Measurements from ENCODE around the gene KDM4B. TPM values are rescaled to one million over a fixed set of nuclear protein-coding genes. Genes with fewer than 3 reads are reported as not detected.

Gene KDM4B
- total and polyA plus RNA-seq, 2 of the 8 experiments (the other 6 are each of a cell fraction or from before 2014, with no cell fraction given): 12.0 to 31.9 TPM

DNA sequence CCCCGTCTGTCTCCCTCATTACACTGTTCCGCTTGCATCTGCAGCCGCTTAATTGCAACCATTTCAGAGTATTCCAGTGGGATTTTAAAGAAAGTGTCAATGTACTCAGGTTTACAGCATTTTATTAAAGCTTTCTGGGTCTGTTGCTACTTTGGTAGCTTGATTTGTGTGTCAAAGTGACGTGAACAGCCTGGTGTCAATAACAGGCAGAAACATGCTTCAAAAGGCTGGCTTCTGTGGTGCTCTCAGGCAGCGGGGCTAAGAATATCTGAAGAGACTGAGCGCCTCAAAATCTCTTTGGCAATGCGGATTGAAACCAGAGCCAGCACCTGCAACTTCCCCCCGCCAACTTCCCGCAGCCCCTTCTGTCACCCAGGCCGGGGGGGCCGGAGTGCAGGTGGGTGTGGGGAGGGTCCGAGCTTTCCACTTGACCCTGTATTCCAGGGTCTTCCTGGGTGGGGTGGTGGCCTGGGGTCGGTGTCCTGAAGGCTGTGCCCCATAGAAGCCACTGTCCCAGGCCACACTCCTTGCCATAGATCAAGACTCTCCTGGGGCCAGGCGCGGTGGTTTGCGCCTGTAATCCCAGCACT lies 81.2 kb downstream of the KDM4B start:
- FAIRE-seq (no peak), DNase-seq (ENCODE audit: low read depth in 1 of 2, low spot score in 2 of 2) (no peak)
- Histone ChIP-seq H2BK120ac (replicated peaks; ENCODE audit: low read depth, low read length) (no peak overlapping the region), H4K5ac (ENCODE audit: insufficient read length, low read depth, low read length) (no peak overlapping the region), H2BK15ac (ENCODE audit: low read length) (no peak overlapping the region), H3K27me3 (replicated peaks in 1 of 4; ENCODE audit: control insufficient read depth in 3 of 4, extremely low read depth in 1 of 4, insufficient read depth in 3 of 4, low read length in 3 of 4) (no peaks in the 10 kb centered on the region), H2BK5ac (ENCODE audit: low read depth, low read length) (no peak overlapping the region), H3K36me3 (ENCODE audit: control insufficient read depth in 2 of 4, insufficient read depth in 4 of 4, low read length in 3 of 4) (peaks cover 0 to 3% (median under 1%) of the 10 kb centered on the region in 4 experiments; a peak in 2 of 8 replicates), H3K9me3 (ENCODE audit: insufficient read depth in 2 of 2, low read depth in 1 of 2, low read length in 1 of 2) (no peaks in the 10 kb centered on the region), H3K18ac (ENCODE audit: extremely low read depth, low read length) (no peak overlapping the region), H3K27ac (ENCODE audit: low read depth, low read length) (no peak overlapping the region), H4K20me1 (replicated peaks in 1 of 2; ENCODE audit: control insufficient read depth in 1 of 2, insufficient read depth in 2 of 2, low read length in 2 of 2) (peaks cover 2 to 14% of the 10 kb centered on the region in 2 experiments), H2BK12ac (ENCODE audit: low read depth, low read length) (no peak overlapping the region), H4K8ac (ENCODE audit: extremely low read depth, insufficient read depth, low read length) (no peak overlapping the region), H3K14ac (ENCODE audit: insufficient read length) (no peak overlapping the region), H2AK5ac (ENCODE audit: low read depth, low read length) (no peak overlapping the region), H3K23ac (ENCODE audit: insufficient read length) (no peak overlapping the region), H3K23me2 (ENCODE audit: low read depth, low read length) (no peaks in the 10 kb centered on the region), H3K4ac (replicated peaks; ENCODE audit: insufficient read length, low read depth, low read length) (no peak overlapping the region), H2AFZ (ENCODE audit: low read length) (no peak overlapping the region), H3K79me1 (ENCODE audit: low read depth, low read length) (0 out of 2 replicates have a peak, but pooled peaks cover 2% of the 10 kb centered on the region), H3K9ac (replicated peaks in 1 of 4; ENCODE audit: extremely low read depth in 1 of 4, low read depth in 3 of 4, low read length in 3 of 4) (no peak overlapping the region), H3K4me2 (ENCODE audit: insufficient read depth in 1 of 2, low read depth in 2 of 2, low read length in 2 of 2) (no peak overlapping the region), H3K4me3 (ENCODE audit: extremely low read depth in 1 of 4, insufficient read depth in 2 of 4, low read depth in 3 of 4, low read length in 4 of 4) (no peak overlapping the region), H3K79me2 (ENCODE audit: control insufficient read depth in 1 of 2, insufficient read depth in 2 of 2, low read length in 2 of 2) (no peaks in the 10 kb centered on the region), H3K4me1 (replicated peaks in 1 of 4; ENCODE audit: control insufficient read depth in 3 of 4, insufficient read depth in 4 of 4, low read length in 3 of 4) (peaks cover 0 to 8% (median 2%) of the 10 kb centered on the region in 4 experiments; a peak in 5 of 7 replicates), H2BK20ac (ENCODE audit: low read length) (no peak overlapping the region), H4K91ac (replicated peaks; ENCODE audit: insufficient read length, low read length) (no peak overlapping the region), H3K56ac (replicated peaks; ENCODE audit: insufficient read length, low read depth, low read length) (no peak overlapping the region)
- POLR2A ChIA-PET (ENCODE audit: partially characterized antibody): interaction anchor here (0.5 kb wide), 1 partner anchor 509 kb away, joined by 3 read pairs; no protein-coding TSS in a partner anchor
- CTCF ChIA-PET (ENCODE audit: partially characterized antibody): interaction anchor here (0.6 to 8.4 kb wide), 20 partner anchors 8 to 577 kb away, joined by 3 to 97 read pairs (median 4); no protein-coding TSS in a partner anchor
- WGBS, 2 experiments (ENCODE audit: extremely low coverage in 1 of 2, insufficient coverage in 1 of 2, insufficient read length in 1 of 2, insufficient replicate concordance in 2 of 2, low coverage in 1 of 2, low lambda C conversion rate in 2 of 2, missing lambda C conversion rate in 1 of 2): 96% methylated on average over 15 of the region's 16 CpGs; no CpG with 5 or more reads in 1 of the 2 experiments
